ENCODE data around the gene FRMD4A. TPM values are rescaled to one million over a fixed set of nuclear protein-coding genes. Genes with fewer than 3 reads are reported as not detected.

The FRMD4A gene
- 28.4 and 29.7 TPM in 2 replicates for total RNA-seq

DNA sequence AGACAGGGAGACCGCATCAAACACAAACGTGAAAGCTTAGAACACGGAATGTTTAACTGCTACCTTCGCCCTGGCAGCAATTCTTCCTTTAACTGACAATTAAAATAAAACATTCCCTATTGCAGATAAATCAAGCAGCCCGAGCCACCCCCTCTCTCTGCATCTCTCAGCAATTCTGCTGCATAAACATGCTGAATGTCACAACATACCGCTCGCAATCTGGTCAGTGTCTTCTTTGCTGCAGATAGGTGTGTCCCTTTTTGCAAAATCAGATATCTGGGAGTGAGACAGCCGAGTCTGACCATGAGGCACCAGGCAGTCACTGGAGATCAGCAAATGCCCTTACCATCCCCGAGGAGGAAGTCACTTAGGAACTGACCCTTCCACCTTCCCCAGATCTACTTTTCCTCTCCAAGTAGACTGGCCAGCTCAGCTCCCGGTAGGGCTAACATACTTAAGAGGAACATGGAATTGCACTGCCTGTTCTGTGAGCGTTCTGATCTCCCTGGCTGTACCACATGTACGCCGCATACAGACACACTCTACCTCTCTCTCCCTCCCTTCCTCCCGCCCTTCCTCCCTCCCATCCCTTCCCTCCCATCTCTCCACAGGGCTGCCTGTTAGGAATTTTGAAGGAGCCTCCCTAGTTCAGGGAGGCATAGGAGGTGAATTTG lies at the start of gene FRMD4A:
Gene FRMD4A, minus strand, starts transcription at position 537 of the 674 bp plus-strand sequence.

All from bronchus fibroblast of lung (primary cell).